Prostate gland (tissue), 1 donor: ENCODE results near the gene NKG7.

Experiments used
- POLR2A ChIP-seq: fragments of 450-650 bp; IDR thresholded peaks from one replicate; pipeline ENCODE4 v1.6.1; 2016; ENCODE audit warnings: antibody characterized with exemption, mild to moderate bottlenecking
- POLR2AphosphoS5 ChIP-seq: sonication (generic); formaldehyde crosslinking; IDR thresholded peaks from one replicate; pipeline ENCODE4 v1.6.1; 2017; ENCODE audit warnings: antibody characterized with exemption

- TF ChIP-seq POLR2A (no peak), POLR2AphosphoS5 (no peak)
Observed at GRCh38 chr19:51326216-51327065, 46.0 kb downstream of the NKG7 start.
